Endothelial cell of umbilical vein (primary cell): ENCODE data around the gene CCDC32. TPM values are rescaled to one million over a fixed set of nuclear protein-coding genes. Genes with fewer than 3 reads are reported as not detected.

ENCODE experiments used
- BruUV-seq: library from RNA; stranded (reverse); fragments of 400-500 nt; replicated peaks from 2 replicates; lab custom pipeline; 2021; lab: Mats Ljungman, UMichigan
- CTCF ChIA-PET: fragments of 300-600, 350-600 bp; sonication (Branson Sonifier 250); formaldehyde crosslinking; loops from one replicate; lab custom pipeline; 2021; ENCODE audit warnings: antibody characterized with exemption, inconsistent platforms; lab: Charles Lee
- POLR2A ChIA-PET: fragments of 300-600, 350-600 bp; sonication (Branson Sonifier 250); formaldehyde crosslinking; loops from one replicate; lab custom pipeline; 2021; ENCODE audit warnings: antibody characterized with exemption, inconsistent platforms; lab: Charles Lee
- DNase-seq: peaks from one replicate; pipeline ENCODE4 v3.0.0-alpha.2; 2011; ENCODE audit warnings: low read depth, low spot score
- FAIRE-seq: peaks from 2 replicates; lab custom pipeline; 2011; peaks lifted over from hg19 to GRCh38; lab: Jason Lieb, UNC
- H2AFZ ChIP-seq: 2 replicates; pipeline ENCODE4 v1.6.0; 2012; ENCODE audit warnings: low read depth, low read length, control low read depth, inconsistent platforms
- H3K27ac ChIP-seq: 2 replicates; pipeline ENCODE4 v1.5.1; 2011; ENCODE audit warnings: low read depth, mild to moderate bottlenecking, control low read depth, low read length, moderate library complexity; ENCODE audit not compliant: insufficient read depth
- H3K27me3 ChIP-seq, 2 experiments: 2 replicates each; pipeline versions ENCODE4 v1.6.0 to v1.6.1; 2011; ENCODE audit warnings: low read length in 2 of 2, mixed read lengths in 1 of 2; ENCODE audit not compliant: control insufficient read depth in 2 of 2, insufficient read depth in 2 of 2
- H3K36me3 ChIP-seq, 2 experiments: 2 replicates in 1 of 2; 3 replicates in 1 of 2; pipeline ENCODE4 v1.5.1; 2011; ENCODE audit warnings: low read length in 2 of 2, mild to moderate bottlenecking in 1 of 2, moderate library complexity in 1 of 2; ENCODE audit not compliant: control insufficient read depth in 2 of 2, insufficient read depth in 2 of 2; ENCODE audit errors: extremely low read depth in 1 of 2
- H3K4me1 ChIP-seq: 3 replicates; pipeline ENCODE4 v1.5.1; 2011; ENCODE audit warnings: mild to moderate bottlenecking, low read length; ENCODE audit not compliant: control insufficient read depth, insufficient read depth; ENCODE audit errors: extremely low read depth
- H3K4me2 ChIP-seq: 2 replicates; pipeline ENCODE4 v1.6.1; 2011; ENCODE audit warnings: low read length, control low read depth, mixed read lengths; ENCODE audit not compliant: insufficient read depth
- H3K4me3 ChIP-seq, 3 experiments: fragments of 200-600 bp in 1 of 3; sonication (generic), shearing (Covaris generic) in 1 of 3; replicated peaks in 1 of 3; 2 replicates each; pipeline ENCODE4 v1.5.1; 2011 to 2016; ENCODE audit warnings: control low read depth in 3 of 3, low read length in 3 of 3, mild to moderate bottlenecking in 2 of 3, inconsistent platforms in 1 of 3, low read depth in 1 of 3, moderate library complexity in 1 of 3; ENCODE audit not compliant: insufficient read depth in 1 of 3
- H3K79me2 ChIP-seq: 2 replicates; pipeline ENCODE4 v1.6.0; 2012; ENCODE audit warnings: low read length, inconsistent platforms; ENCODE audit not compliant: control insufficient read depth, insufficient read depth
- H3K9ac ChIP-seq: replicated peaks from 2 replicates; pipeline ENCODE3; 2011; ENCODE audit warnings: low read length, control low read depth; ENCODE audit not compliant: insufficient read depth; ENCODE audit errors: extremely low read depth
- H3K9me1 ChIP-seq: replicated peaks from 3 replicates; pipeline ENCODE4 v1.6.0; 2011; ENCODE audit warnings: mild to moderate bottlenecking, low read length; ENCODE audit not compliant: control insufficient read depth, insufficient read depth; ENCODE audit errors: extremely low read depth
- H3K9me3 ChIP-seq: replicated peaks from 2 replicates; pipeline ENCODE4 v1.5.1; 2012; ENCODE audit warnings: low read length, inconsistent platforms; ENCODE audit not compliant: control insufficient read depth, insufficient read depth
- H4K20me1 ChIP-seq: replicated peaks from 2 replicates; pipeline ENCODE3; 2011; ENCODE audit warnings: mild to moderate bottlenecking, low read length; ENCODE audit not compliant: control insufficient read depth, insufficient read depth; ENCODE audit errors: extremely low read depth
- EZH2 ChIP-seq: IDR thresholded peaks from 2 replicates; pipeline ENCODE4 v1.6.1; 2012; ENCODE audit warnings: borderline replicate concordance, low read depth, mild to moderate bottlenecking, moderate library complexity, low read length, inconsistent platforms; ENCODE audit not compliant: severe bottlenecking
- FOS ChIP-seq: IDR thresholded peaks from 2 replicates; pipeline ENCODE4 v1.6.1; 2011; ENCODE audit warnings: mild to moderate bottlenecking, low read length, moderate library complexity, borderline replicate concordance; ENCODE audit not compliant: insufficient read depth
- GATA2 ChIP-seq: IDR thresholded peaks from 2 replicates; pipeline ENCODE4 v1.7.0; 2011; ENCODE audit warnings: low read depth, mild to moderate bottlenecking, moderate library complexity, mixed read lengths, low read length; ENCODE audit not compliant: insufficient read length, insufficient read depth
- JUN ChIP-seq: IDR thresholded peaks from 2 replicates; pipeline ENCODE4 v1.6.1; 2011; ENCODE audit warnings: borderline replicate concordance, low read depth; ENCODE audit not compliant: insufficient read length, insufficient read depth
- MYC ChIP-seq: IDR thresholded peaks from one replicate; pipeline ENCODE4 v1.6.1; 2011; ENCODE audit warnings: mild to moderate bottlenecking, low read depth, low read length
- POLR2A ChIP-seq: IDR thresholded peaks from 2 replicates; pipeline ENCODE4 v1.6.1; 2012; ENCODE audit warnings: low read depth, mild to moderate bottlenecking, control low read depth, low read length
- POLR2AphosphoS5 ChIP-seq: IDR thresholded peaks from 2 replicates; pipeline ENCODE4 v1.6.1; 2012; ENCODE audit warnings: low read depth, mild to moderate bottlenecking, control low read depth, low read length, moderate library complexity; ENCODE audit not compliant: insufficient read depth
- dilution Hi-C: fragments of 300-500 bp; cut with MboI; formaldehyde crosslinking; loops from one replicate; pipeline ENCODE4 v1.15.0; 2019; ENCODE audit warnings: low sequenced_read_pairs; ENCODE audit not compliant: extremely low pct_ligation_motif_present
- intact Hi-C: fragments of 100-400 bp; cut with micrococcal nuclease; formaldehyde crosslinking; loops from one replicate; pipeline ENCODE4 v1.10.0; 2022
- polyA plus RNA-seq, 4 experiments: library from polyadenylated mRNA; depleted of rRNA in 3 of 4; stranded (reverse) in 3 of 4; unstranded in 1 of 4; fragments of >200 nt; gene quantifications; 2 replicates each; pipeline versions ENCODE4 v1.2.1 to v1.2.3, GENCODE V29; 2011 to 2012; ENCODE audit warnings: missing spikeins in 1 of 4
- total RNA-seq: library from RNA; stranded (reverse); gene quantifications from 2 replicates; pipeline ENCODE4 v1.2.3, GENCODE V29; 2021
- TF ChIP-seq, protein P1 (sequence below): IDR thresholded peaks from 2 replicates; pipeline ENCODE4 v1.6.1; 2011; ENCODE audit not compliant: insufficient read depth, insufficient read length
- TF ChIP-seq, protein P2 (sequence below), 2 donors: IDR thresholded peaks; 1 replicate in 1 of 2; 2 replicates in 1 of 2; pipeline ENCODE4 v1.5.1; 2011; ENCODE audit warnings: low read length in 2 of 2, mild to moderate bottlenecking in 2 of 2, moderate library complexity in 2 of 2, control low read depth in 1 of 2, inconsistent platforms in 1 of 2, low read depth in 1 of 2; ENCODE audit not compliant: insufficient read depth in 1 of 2; ENCODE audit errors: extremely low read depth in 1 of 2

The CCDC32 gene
- total and polyA plus RNA-seq, 2 donors (not counting 3 experiments of a cell fraction or from before 2014, with no cell fraction given), result 22.9 to 24.0 TPM

GRCh38 chr15:40593165-40593564 lies 28.3 kb upstream of the CCDC32 start:
- FAIRE-seq (no peak), DNase-seq (no peak)
- Histone ChIP-seq H3K4me1 (peaks cover 8% of the 10 kb centered on the region), H3K4me3 (no peak overlapping the region), H3K36me3 (no peaks in the 10 kb centered on the region), H3K79me2 (peaks cover 37% of the 10 kb centered on the region), H3K27me3 (peaks cover 1 to 3% of the 10 kb centered on the region in 2 experiments), H3K9me1 (no peaks in the 10 kb centered on the region), H3K9ac (no peak overlapping the region), H3K27ac (no peak overlapping the region), H3K4me2 (no peak overlapping the region), H3K9me3 (no peaks in the 10 kb centered on the region), H4K20me1 (no peaks in the 10 kb centered on the region), H2AFZ (no peak overlapping the region)
- TF ChIP-seq GATA2, result no peak
- no peak for TF ChIP-seq MYC
- TF ChIP-seq POLR2A, result no peak
- TF ChIP-seq, protein P1, sequence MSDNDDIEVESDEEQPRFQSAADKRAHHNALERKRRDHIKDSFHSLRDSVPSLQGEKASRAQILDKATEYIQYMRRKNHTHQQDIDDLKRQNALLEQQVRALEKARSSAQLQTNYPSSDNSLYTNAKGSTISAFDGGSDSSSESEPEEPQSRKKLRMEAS, result no peak
- TF ChIP-seq POLR2AphosphoS5, result no peak
- no peak for TF ChIP-seq EZH2
- TF ChIP-seq FOS, result no peak
- TF ChIP-seq, protein P2, sequence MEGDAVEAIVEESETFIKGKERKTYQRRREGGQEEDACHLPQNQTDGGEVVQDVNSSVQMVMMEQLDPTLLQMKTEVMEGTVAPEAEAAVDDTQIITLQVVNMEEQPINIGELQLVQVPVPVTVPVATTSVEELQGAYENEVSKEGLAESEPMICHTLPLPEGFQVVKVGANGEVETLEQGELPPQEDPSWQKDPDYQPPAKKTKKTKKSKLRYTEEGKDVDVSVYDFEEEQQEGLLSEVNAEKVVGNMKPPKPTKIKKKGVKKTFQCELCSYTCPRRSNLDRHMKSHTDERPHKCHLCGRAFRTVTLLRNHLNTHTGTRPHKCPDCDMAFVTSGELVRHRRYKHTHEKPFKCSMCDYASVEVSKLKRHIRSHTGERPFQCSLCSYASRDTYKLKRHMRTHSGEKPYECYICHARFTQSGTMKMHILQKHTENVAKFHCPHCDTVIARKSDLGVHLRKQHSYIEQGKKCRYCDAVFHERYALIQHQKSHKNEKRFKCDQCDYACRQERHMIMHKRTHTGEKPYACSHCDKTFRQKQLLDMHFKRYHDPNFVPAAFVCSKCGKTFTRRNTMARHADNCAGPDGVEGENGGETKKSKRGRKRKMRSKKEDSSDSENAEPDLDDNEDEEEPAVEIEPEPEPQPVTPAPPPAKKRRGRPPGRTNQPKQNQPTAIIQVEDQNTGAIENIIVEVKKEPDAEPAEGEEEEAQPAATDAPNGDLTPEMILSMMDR (IDR thresholded peaks at IDR 0.05; ENCODE audit: extremely low read depth in 1 of 2, insufficient read depth in 1 of 2, low read depth in 1 of 2, low read length in 2 of 2), result no peak
- TF ChIP-seq JUN, result no peak
- CTCF ChIA-PET, result interaction anchor here (0.6 to 1.1 kb wide), 3 partner anchors 13 to 301 kb away, joined by 3 to 4 read pairs (median 4); partner anchors contain the start of genes RPUSD2 and VPS18
- intact Hi-C loops (loop anchor here (5.0 to 10.0 kb wide), 2 partner anchors 104 to 212 kb away; partner anchors contain the start of genes DNAJC17, RAD51 and ZFYVE19), dilution Hi-C loops (no loop called here)
- no TSS peak for BruUV-seq
- POLR2A ChIA-PET, result interaction anchor here (1.0 kb wide), 1 partner anchor 28 kb away, joined by 3 read pairs; the partner anchor contains the start of gene CCDC32
